ENCODE measurements around the gene DDAH2.
A peak's percentile ranks its signal among the peaks of the same experiment; 100 is the strongest.

DDAH2 gene

GRCh38 chr6:31744422-31744821 lies 15.3 kb upstream of the DDAH2 start:
- TF ChIP-seq CTCF (IDR thresholded peaks at IDR 0.05; ENCODE audit: low read length) (no peak), EZH2 (IDR thresholded peaks at IDR 0.05; ENCODE audit: borderline replicate concordance, low read length) (no peak)

GRCh38 chr6:31742894-31743293 lies 13.8 kb upstream of the DDAH2 start:
- H3K9ac ChIP-seq (ENCODE audit: low read length) = no peak overlapping the region
- H3K36me3 ChIP-seq (ENCODE audit: insufficient read depth, low read length) = peaks cover 50% of the 10 kb centered on the region
- no peaks in the 10 kb centered on the region for H3K27me3 ChIP-seq (ENCODE audit: insufficient read depth, low read length)
- H3K4me2 ChIP-seq (ENCODE audit: low read length) = no peak overlapping the region
- no peaks in the 10 kb centered on the region for H3K9me3 ChIP-seq (ENCODE audit: low read length)
- H3K9me2 ChIP-seq (ENCODE audit: low read depth, low read length) = no peaks in the 10 kb centered on the region
- no peaks in the 10 kb centered on the region for H3F3A ChIP-seq (ENCODE audit: insufficient read depth, low read length)
- H4K20me1 ChIP-seq (ENCODE audit: insufficient read depth, low read length) = no peaks in the 10 kb centered on the region
- H3K27ac ChIP-seq (ENCODE audit: low read depth, low read length, poor library complexity, severe bottlenecking) = no peak overlapping the region
- TF ChIP-seq CTCF (IDR thresholded peaks at IDR 0.05; ENCODE audit: low read length) (no peak), EZH2 (IDR thresholded peaks at IDR 0.05; ENCODE audit: borderline replicate concordance, low read length) (no peak)
- peaks cover 27% of the 10 kb centered on the region for H3K4me1 ChIP-seq (ENCODE audit: insufficient read depth, low read length, severe bottlenecking)
- no peak overlapping the region for H3K4me3 ChIP-seq (ENCODE audit: low read depth, low read length, poor library complexity, severe bottlenecking)
- no peaks in the 10 kb centered on the region for H3K79me2 ChIP-seq (ENCODE audit: insufficient read depth, low read length)
- no peak overlapping the region for H2AFZ ChIP-seq (ENCODE audit: low read length)

More at GRCh38 chr6:31744422-31744821, 15.3 kb upstream of the DDAH2 start:
- H2AFZ ChIP-seq (ENCODE audit: low read length) = no peak overlapping the region
- no peaks in the 10 kb centered on the region for H3K9me3 ChIP-seq (ENCODE audit: low read length)
- no peaks in the 10 kb centered on the region for H3K79me2 ChIP-seq (ENCODE audit: insufficient read depth, low read length)
- peaks cover 54% of the 10 kb centered on the region for H3K36me3 ChIP-seq (ENCODE audit: insufficient read depth, low read length)
- no peaks in the 10 kb centered on the region for H3K27me3 ChIP-seq (ENCODE audit: insufficient read depth, low read length)
- no peaks in the 10 kb centered on the region for H3K9me2 ChIP-seq (ENCODE audit: low read depth, low read length)
- no peaks in the 10 kb centered on the region for H4K20me1 ChIP-seq (ENCODE audit: insufficient read depth, low read length)
- no peak overlapping the region for H3K9ac ChIP-seq (ENCODE audit: low read length)
- H3K4me1 ChIP-seq (ENCODE audit: insufficient read depth, low read length, severe bottlenecking) = peaks cover 12% of the 10 kb centered on the region
- H3K27ac ChIP-seq (ENCODE audit: low read depth, low read length, poor library complexity, severe bottlenecking) = no peak overlapping the region
- no peak overlapping the region for H3K4me2 ChIP-seq (ENCODE audit: low read length)
- H3F3A ChIP-seq (ENCODE audit: insufficient read depth, low read length) = no peaks in the 10 kb centered on the region
- H3K4me3 ChIP-seq (ENCODE audit: low read depth, low read length, poor library complexity, severe bottlenecking) = no peak overlapping the region

- TF ChIP-seq EZH2 (IDR thresholded peaks at IDR 0.05; ENCODE audit: borderline replicate concordance, low read length) (no peak), CTCF (IDR thresholded peaks at IDR 0.05; ENCODE audit: low read length) (no peak)
- Histone ChIP-seq H3K27ac (ENCODE audit: low read depth, low read length, poor library complexity, severe bottlenecking) (peak overlapping the region; percentile 1), H3F3A (ENCODE audit: insufficient read depth, low read length) (0 out of 2 replicates have a peak, but pooled peaks cover 3% of the 10 kb centered on the region), H3K9me3 (ENCODE audit: low read length) (no peaks in the 10 kb centered on the region), H3K4me2 (ENCODE audit: low read length) (no peak overlapping the region), H3K9ac (ENCODE audit: low read length) (no peak overlapping the region), H3K4me3 (ENCODE audit: low read depth, low read length, poor library complexity, severe bottlenecking) (no peak overlapping the region), H3K4me1 (ENCODE audit: insufficient read depth, low read length, severe bottlenecking) (peaks cover 38% of the 10 kb centered on the region), H3K79me2 (ENCODE audit: insufficient read depth, low read length) (0 out of 2 replicates have a peak, but pooled peaks cover under 1% of the 10 kb centered on the region), H4K20me1 (ENCODE audit: insufficient read depth, low read length) (no peaks in the 10 kb centered on the region), H3K9me2 (ENCODE audit: low read depth, low read length) (no peaks in the 10 kb centered on the region), H3K27me3 (ENCODE audit: insufficient read depth, low read length) (no peaks in the 10 kb centered on the region), H3K36me3 (ENCODE audit: insufficient read depth, low read length) (peaks cover 39% of the 10 kb centered on the region), H2AFZ (ENCODE audit: low read length) (no peak overlapping the region)
Observed at GRCh38 chr6:31741815-31742214, 12.7 kb upstream of the DDAH2 start.

Data from OCI-LY1 (cell line).